Fibroblast of lung (primary cell): ENCODE data around the gene NUDT4. TPM values are rescaled to one million over a fixed set of nuclear protein-coding genes. Genes with fewer than 3 reads are reported as not detected.
A peak's percentile ranks its signal among the peaks of the same experiment; 100 is the strongest.
"Not testable (repeated sequence)": the region's sequence is repeated elsewhere in the genome, so short reads cannot be mapped to it uniquely, and the experiment has no call there.

ENCODE experiments used
- DNase-seq, 2 donors: peaks; one replicate each; pipeline versions ENCODE4 v3.0.0 to v3.0.0-alpha.2; 2010; ENCODE audit warnings: low read depth in 2 of 2
- H2AFZ ChIP-seq: 2 replicates; pipeline ENCODE4 v1.5.1; 2012; ENCODE audit warnings: low read length, control low read depth, inconsistent platforms
- H3K27ac ChIP-seq: 2 replicates; pipeline ENCODE4 v1.5.1; 2011; ENCODE audit warnings: low read length, control low read depth; ENCODE audit not compliant: insufficient read depth
- H3K27me3 ChIP-seq: 2 replicates; pipeline ENCODE4 v1.5.1; 2011; ENCODE audit warnings: mild to moderate bottlenecking, low read length; ENCODE audit not compliant: control insufficient read depth, insufficient read depth
- H3K36me3 ChIP-seq: 2 replicates; pipeline ENCODE4 v1.5.1; 2011; ENCODE audit warnings: low read length; ENCODE audit not compliant: control insufficient read depth, insufficient read depth
- H3K4me1 ChIP-seq: 2 replicates; pipeline ENCODE4 v1.5.1; 2011; ENCODE audit warnings: low read length; ENCODE audit not compliant: control insufficient read depth, insufficient read depth; ENCODE audit errors: extremely low read depth
- H3K4me2 ChIP-seq: 2 replicates; pipeline ENCODE4 v1.5.1; 2011; ENCODE audit warnings: low read length, control low read depth; ENCODE audit not compliant: insufficient read depth; ENCODE audit errors: extremely low read depth
- H3K4me3 ChIP-seq, 4 experiments: fragments of 200-600 bp in 1 of 4; sonication (generic) in 1 of 4; replicated peaks in 1 of 4; 2 replicates each; pipeline ENCODE4 v1.5.1; 2011 to 2016; ENCODE audit warnings: low read length in 4 of 4, low read depth in 3 of 4, mild to moderate bottlenecking in 3 of 4, control low read depth in 2 of 4, inconsistent platforms in 1 of 4, mixed read lengths in 1 of 4; ENCODE audit not compliant: insufficient read depth in 1 of 4; ENCODE audit errors: control extremely low read depth in 1 of 4
- H3K79me2 ChIP-seq: 2 replicates; pipeline ENCODE4 v1.5.1; 2012; ENCODE audit warnings: mild to moderate bottlenecking, low read length, inconsistent platforms; ENCODE audit not compliant: control insufficient read depth, insufficient read depth
- H3K9ac ChIP-seq: 2 replicates; pipeline ENCODE4 v1.5.1; 2011; ENCODE audit warnings: mild to moderate bottlenecking, low read length, control low read depth; ENCODE audit not compliant: insufficient read depth
- H3K9me3 ChIP-seq: 2 replicates; pipeline ENCODE4 v1.5.1; 2012; ENCODE audit warnings: low read depth, low read length; ENCODE audit not compliant: control insufficient read depth, insufficient read depth
- H4K20me1 ChIP-seq: 2 replicates; pipeline ENCODE4 v1.5.1; 2011; ENCODE audit warnings: low read length; ENCODE audit not compliant: control insufficient read depth, insufficient read depth; ENCODE audit errors: extremely low read depth
- CTCF ChIP-seq, 2 donors: IDR thresholded peaks in 1 of 2; conservative IDR thresholded peaks in 1 of 2; 1 replicate in 1 of 2; 2 replicates in 1 of 2; pipeline ENCODE4 v1.5.1; 2011 to 2012; ENCODE audit warnings: low read length in 2 of 2, control low read depth in 1 of 2, inconsistent platforms in 1 of 2, low read depth in 1 of 2, mild to moderate bottlenecking in 1 of 2
- EZH2 ChIP-seq: IDR thresholded peaks from 2 replicates; pipeline ENCODE4 v1.5.1; 2012; ENCODE audit warnings: low read length, control low read depth, mild to moderate bottlenecking; ENCODE audit errors: missing control alignments
- polyA plus RNA-seq, 2 donors: library from polyadenylated mRNA; depleted of rRNA in 1 of 2; stranded (reverse) in 1 of 2; unstranded in 1 of 2; fragments of >200 nt; gene quantifications; 2 replicates each; pipeline ENCODE4 v1.2.1, GENCODE V29; 2011 to 2012; ENCODE audit warnings: missing spikeins in 1 of 2
- total RNA-seq: library from RNA; depleted of rRNA; stranded (reverse); fragments of >200 nt; gene quantifications from 2 replicates; pipeline ENCODE4 v1.2.1, GENCODE V29; 2014

The NUDT4 gene
- total and polyA plus RNA-seq, 2 donors (not counting 1 experiment from before 2014, with no cell fraction given): 56.6 to 73.5 TPM

DNA sequence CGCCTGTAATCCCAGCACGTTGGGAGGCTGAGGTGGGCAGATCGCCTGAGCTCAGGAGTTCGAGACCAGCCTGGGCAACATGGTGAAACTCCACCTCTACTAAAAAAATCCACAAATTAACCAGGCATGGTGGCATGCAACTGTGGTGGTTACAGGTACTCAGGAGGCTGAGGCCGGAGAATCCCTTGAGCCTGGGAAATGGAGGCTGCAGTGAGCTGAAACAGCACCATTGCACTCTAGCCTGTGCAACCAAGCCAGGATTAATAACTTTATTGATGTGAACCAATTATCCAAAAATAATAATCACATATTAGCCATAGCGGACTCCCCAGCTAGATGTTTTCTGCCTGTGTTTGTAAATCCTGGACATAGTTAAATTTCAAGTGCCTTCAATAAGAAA is 1.8 kb upstream of the NUDT4 start:
- no peak for DNase-seq
- H3K4me3 ChIP-seq: peak overlapping the region in 3 of 4 experiments; percentile 36 to 84 (median 70)
- H3K36me3 ChIP-seq: no peaks in the 10 kb centered on the region
- H3K4me1 ChIP-seq: peaks cover 4% of the 10 kb centered on the region
- peaks cover 27% of the 10 kb centered on the region for H3K79me2 ChIP-seq
- no peak overlapping the region for H3K27ac ChIP-seq
- no peaks in the 10 kb centered on the region for H3K27me3 ChIP-seq
- H4K20me1 ChIP-seq: no peaks in the 10 kb centered on the region
- H2AFZ ChIP-seq: no peak overlapping the region
- no peak overlapping the region for H3K9ac ChIP-seq
- H3K9me3 ChIP-seq: no peaks in the 10 kb centered on the region
- TF ChIP-seq CTCF (conservative IDR thresholded peaks at IDR 0.05 in 1 of 2, IDR thresholded peaks at IDR 0.05 in 1 of 2; ENCODE audit: low read depth in 1 of 2, low read length in 2 of 2): no peak
- TF ChIP-seq EZH2: no peak
- peak overlapping the region; percentile 67 for H3K4me2 ChIP-seq

DNA sequence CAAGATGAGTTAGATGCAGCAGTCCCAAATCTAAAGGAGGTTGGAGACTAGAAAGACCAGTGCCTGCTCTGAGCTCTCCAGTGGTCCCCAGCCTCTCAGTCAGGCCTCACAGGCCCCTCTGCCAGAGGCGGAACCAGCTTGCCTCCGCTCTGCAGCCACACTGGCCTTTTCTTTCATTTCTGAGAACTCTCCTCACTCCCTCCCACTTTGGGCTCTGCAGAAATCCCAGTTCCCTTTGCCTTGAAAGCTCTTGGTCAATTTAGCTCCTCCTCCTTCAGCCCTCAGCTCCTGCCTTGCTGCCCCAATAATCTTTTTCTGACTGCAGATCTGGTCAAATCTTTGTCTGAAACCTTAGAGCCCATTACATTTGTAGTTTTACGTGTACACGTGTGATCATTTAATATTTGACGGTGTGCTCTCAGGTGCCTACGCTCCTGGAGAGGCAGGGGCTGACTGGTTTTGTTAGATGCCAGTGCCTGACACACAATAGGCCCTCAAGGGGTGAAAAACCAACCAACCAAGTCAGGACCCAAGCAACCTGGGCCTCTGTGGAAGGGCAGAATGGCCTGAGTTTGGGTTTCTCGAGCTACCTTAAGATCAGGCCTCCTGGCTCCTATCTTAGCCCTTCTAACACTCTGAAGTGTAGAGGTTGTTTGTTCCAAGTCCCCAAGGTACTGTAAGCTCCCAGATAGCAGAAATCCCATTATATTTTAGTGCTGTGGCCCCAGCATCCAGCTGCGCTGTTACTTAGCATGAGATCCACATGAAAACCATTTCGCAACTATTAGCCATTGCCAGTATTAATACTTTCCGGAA is 1.1 kb upstream of the NUDT4 start:
- H3K27me3 ChIP-seq: no peaks in the 10 kb centered on the region
- peak overlapping the region; percentile 26 for H3K27ac ChIP-seq
- peak; percentile 16 to 77 for DNase-seq
- H3K79me2 ChIP-seq: peaks cover 34% of the 10 kb centered on the region
- H4K20me1 ChIP-seq: no peaks in the 10 kb centered on the region
- H3K4me3 ChIP-seq: peak overlapping the region; percentile 36 to 84 (median 54)
- H3K4me2 ChIP-seq: peak overlapping the region; percentile 67
- H3K9ac ChIP-seq: no peak overlapping the region
- no peak for TF ChIP-seq CTCF (conservative IDR thresholded peaks at IDR 0.05 in 1 of 2, IDR thresholded peaks at IDR 0.05 in 1 of 2; ENCODE audit: low read depth in 1 of 2, low read length in 2 of 2)
- no peak for TF ChIP-seq EZH2
- peak overlapping the region; percentile 44 for H2AFZ ChIP-seq
- no peaks in the 10 kb centered on the region for H3K36me3 ChIP-seq
- peaks cover 4% of the 10 kb centered on the region for H3K4me1 ChIP-seq
- H3K9me3 ChIP-seq: no peaks in the 10 kb centered on the region

DNA sequence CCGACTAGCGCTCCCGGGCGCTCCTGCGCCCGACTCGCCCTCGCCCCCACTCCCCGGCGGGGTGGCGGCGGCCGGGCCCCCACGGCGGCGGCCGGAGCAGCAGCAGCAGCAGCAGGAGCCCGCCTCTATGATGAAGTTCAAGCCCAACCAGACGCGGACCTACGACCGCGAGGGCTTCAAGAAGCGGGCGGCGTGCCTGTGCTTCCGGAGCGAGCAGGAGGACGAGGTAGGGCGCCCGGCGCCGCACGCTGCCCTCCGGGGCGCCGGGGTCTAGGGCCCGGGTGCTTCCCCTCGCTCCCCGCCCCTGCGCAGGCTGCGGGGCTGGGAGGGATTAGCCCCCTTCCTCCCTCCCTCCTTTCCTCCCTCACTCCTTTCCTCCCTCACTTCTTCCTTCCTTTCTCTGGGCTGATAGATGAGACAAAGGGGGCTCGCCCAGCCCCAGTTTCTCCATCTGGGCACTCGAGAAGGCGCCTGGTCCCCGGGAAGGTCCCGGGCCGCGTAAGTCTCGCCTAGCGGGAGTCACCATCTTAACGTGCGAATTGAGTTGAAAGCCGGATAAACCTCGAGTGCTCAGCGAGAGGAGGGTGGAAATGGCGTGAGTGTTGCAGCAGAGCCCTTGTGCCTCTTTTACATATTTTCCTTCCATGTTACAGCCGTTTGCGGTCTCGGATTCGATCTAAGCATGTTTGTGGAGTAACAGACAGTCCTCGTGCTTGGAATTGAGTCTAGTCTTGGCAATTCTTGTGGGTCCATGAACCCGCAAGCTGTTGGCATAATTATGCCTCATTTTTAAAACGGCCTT is 672 bp downstream of the NUDT4 start:
- H3K4me1 ChIP-seq, H3K27me3 ChIP-seq, H4K20me1 ChIP-seq, H3K36me3 ChIP-seq, H3K9me3 ChIP-seq: not testable (repeated sequence)
- peak overlapping the region; percentile 70 for H3K9ac ChIP-seq
- H3K4me3 ChIP-seq: peak overlapping the region; percentile 83 to 97 (median 94)
- peak overlapping the region; percentile 78 for H3K27ac ChIP-seq
- H3K4me2 ChIP-seq: peak overlapping the region; percentile 77
- H2AFZ ChIP-seq: peak overlapping the region; percentile 71
- DNase-seq: peak; percentile 66 to 83
- peaks cover 52% of the 10 kb centered on the region for H3K79me2 ChIP-seq
